ENCODE data around the gene CWF19L1. TPM values are rescaled to one million over a fixed set of nuclear protein-coding genes. Genes with fewer than 3 reads are reported as not detected.
"Not testable (repeated sequence)": the region's sequence is repeated elsewhere in the genome, so short reads cannot be mapped to it uniquely, and the experiment has no call there.

CWF19L1 gene
- total RNA-seq, 2 experiments from 2014 or later: 38.5 to 43.3 TPM

- Mint-ChIP-seq H3K9me3 (no peaks in the 10 kb centered on the region), H3K27ac (no peak overlapping the region), H3K36me3 (ENCODE audit: low read depth) (peaks cover 25% of the 10 kb centered on the region), H3K27me3 (no peaks in the 10 kb centered on the region), H3K4me1 (ENCODE audit: low read depth) (peaks cover 27% of the 10 kb centered on the region), H3K4me3 (no peak overlapping the region)
- intact Hi-C loops (cut with micrococcal nuclease): no loop called here
- POLR2A ChIA-PET: interaction anchor here (0.9 to 1.1 kb wide), 2 partner anchors 16 to 47 kb away, joined by 3 to 4 read pairs; partner anchors contain the start of genes CWF19L1 and PKD2L1
- CTCF ChIA-PET: interaction anchor here (0.6 to 1.9 kb wide), 3 partner anchors 11 to 42 kb away, joined by 3 to 5 read pairs (median 3); no protein-coding TSS in a partner anchor
- no peak for TF ChIP-seq CTCF (IDR thresholded peaks at IDR 0.05)
- DNase-seq (no peak), ATAC-seq (no peak)
These were observed 15.5 kb upstream of the CWF19L1 start for GRCh38 chr10:100282907-100283306.

DNA sequence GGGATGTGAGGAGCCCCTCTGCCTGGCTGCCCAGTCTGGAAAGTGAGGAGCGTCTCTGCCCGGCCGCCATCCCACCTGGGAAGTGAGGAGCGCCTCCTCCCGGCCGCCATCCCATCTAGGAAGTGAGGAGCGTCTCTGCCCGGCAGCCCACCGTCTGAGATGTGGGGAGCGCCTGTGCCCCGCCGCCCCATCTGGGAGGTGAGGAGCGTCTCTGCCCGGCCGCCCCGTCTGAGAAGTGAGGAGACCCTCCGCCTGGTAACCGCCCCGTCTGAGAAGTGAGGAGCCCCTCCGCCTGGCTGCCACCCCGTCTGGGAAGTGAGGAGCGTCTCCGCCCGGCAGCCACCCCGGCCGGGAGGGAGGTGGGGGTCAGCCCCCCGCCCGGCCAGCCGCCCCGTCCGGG is 9.5 kb upstream of the CWF19L1 start:
- H3K27me3 Mint-ChIP-seq; ATAC-seq; POLR2A ChIA-PET; H3K9me3 Mint-ChIP-seq; H3K4me1 Mint-ChIP-seq (ENCODE audit: low read depth); DNase-seq; CTCF ChIA-PET; H3K4me3 Mint-ChIP-seq; intact Hi-C loops (cut with micrococcal nuclease); H3K27ac Mint-ChIP-seq: not testable (repeated sequence)
- peaks cover 16% of the 10 kb centered on the region for H3K36me3 Mint-ChIP-seq (ENCODE audit: low read depth)

- Mint-ChIP-seq H3K4me3 (peak overlapping the region; percentile 99), H3K36me3 (ENCODE audit: low read depth) (peaks cover 10% of the 10 kb centered on the region), H3K27ac (peak overlapping the region; percentile 59), H3K4me1 (ENCODE audit: low read depth) (peaks cover 26% of the 10 kb centered on the region), H3K9me3 (no peaks in the 10 kb centered on the region), H3K27me3 (no peaks in the 10 kb centered on the region)
- no peak for ATAC-seq
- intact Hi-C loops (cut with micrococcal nuclease): no loop called here
- no peak for DNase-seq
- CTCF ChIA-PET: no interaction called here
- no peak for TF ChIP-seq CTCF (IDR thresholded peaks at IDR 0.05)
- POLR2A ChIA-PET: interaction anchor here (0.6 to 2.9 kb wide), 2 partner anchors 20 to 210 kb away, joined by 3 to 13 read pairs; partner anchors contain the start of gene BLOC1S2
These were observed 1.5 kb downstream of the CWF19L1 start for GRCh38 chr10:100265821-100266485.

- POLR2A ChIA-PET: interaction anchor here (1.8 kb wide), 1 partner anchor 9 kb away, joined by 5 read pairs; no protein-coding TSS in a partner anchor
- CTCF ChIA-PET: no interaction called here
- Mint-ChIP-seq H3K36me3 (ENCODE audit: low read depth) (peaks cover 53% of the 10 kb centered on the region), H3K27ac (no peak overlapping the region), H3K4me1 (ENCODE audit: low read depth) (no peaks in the 10 kb centered on the region), H3K27me3 (no peaks in the 10 kb centered on the region), H3K4me3 (no peak overlapping the region), H3K9me3 (no peaks in the 10 kb centered on the region)
- ATAC-seq (no peak), DNase-seq (no peak)
- TF ChIP-seq CTCF (IDR thresholded peaks at IDR 0.05): no peak
- intact Hi-C loops (cut with micrococcal nuclease): no loop called here
These were observed 13.2 kb downstream of the CWF19L1 start for GRCh38 chr10:100254191-100254590.

DNA sequence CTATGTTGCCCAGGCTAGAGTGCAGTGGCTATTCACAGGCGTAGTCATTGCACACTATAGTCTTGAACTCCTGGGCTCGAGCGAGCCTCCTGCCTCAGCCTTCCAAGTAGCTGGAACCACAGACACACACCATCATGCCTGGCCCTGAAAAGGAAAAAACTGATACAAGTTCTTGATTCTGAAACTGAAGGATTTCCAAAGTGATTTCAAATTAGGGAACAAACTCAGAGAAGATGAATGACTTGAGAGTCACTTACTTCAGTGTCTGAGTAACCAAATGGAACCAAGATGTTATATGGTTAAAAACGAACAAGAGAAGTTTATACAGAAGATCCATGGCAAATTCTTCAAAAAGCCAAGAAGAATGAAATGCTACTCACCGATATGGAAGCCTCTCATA is 14.4 kb downstream of the CWF19L1 start:
- no peaks in the 10 kb centered on the region for H3K4me1 Mint-ChIP-seq (ENCODE audit: low read depth)
- POLR2A ChIA-PET: no interaction called here
- H3K27me3 Mint-ChIP-seq: no peaks in the 10 kb centered on the region
- H3K36me3 Mint-ChIP-seq (ENCODE audit: low read depth): peaks cover 51% of the 10 kb centered on the region
- intact Hi-C loops (cut with micrococcal nuclease): no loop called here
- H3K4me3 Mint-ChIP-seq: no peak overlapping the region
- no peak overlapping the region for H3K27ac Mint-ChIP-seq
- TF ChIP-seq CTCF (IDR thresholded peaks at IDR 0.05): no peak
- ATAC-seq (no peak), DNase-seq (no peak)
- no peaks in the 10 kb centered on the region for H3K9me3 Mint-ChIP-seq
- CTCF ChIA-PET: no interaction called here

Data from activated CD8-positive, alpha-beta T cell treated with anti-CD3 and anti-CD28 coated beads for 36 hours (primary cell).